Measurements from ENCODE around the gene C6orf15.

GRCh38 chr6:31149827-31150447 lies 37.6 kb upstream of the C6orf15 start:
- TF ChIP-seq ATF3 (CRISPR knock-in tag; conservative IDR thresholded peaks at IDR 0.05) (no peak), FOXP1 (CRISPR knock-in tag; IDR thresholded peaks at IDR 0.05; ENCODE audit: borderline replicate concordance) (no peak), ZBTB21 (CRISPR knock-in tag; IDR thresholded peaks at IDR 0.05; ENCODE audit: borderline replicate concordance) (no peak), CTCF (IDR thresholded peaks at IDR 0.05) (no peak), ZNF138 (CRISPR knock-in tag; conservative IDR thresholded peaks at IDR 0.05) (no peak), TCF7 (CRISPR knock-in tag; IDR thresholded peaks at IDR 0.05; ENCODE audit: low read depth) (no peak), E2F4 (CRISPR knock-in tag; IDR thresholded peaks at IDR 0.05; ENCODE audit: borderline replicate concordance, low read depth) (no peak), NR2C2 (CRISPR knock-in tag; IDR thresholded peaks at IDR 0.05) (no peak)
- TF ChIP-seq, protein P1, sequence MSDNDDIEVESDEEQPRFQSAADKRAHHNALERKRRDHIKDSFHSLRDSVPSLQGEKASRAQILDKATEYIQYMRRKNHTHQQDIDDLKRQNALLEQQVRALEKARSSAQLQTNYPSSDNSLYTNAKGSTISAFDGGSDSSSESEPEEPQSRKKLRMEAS (CRISPR knock-in tag; IDR thresholded peaks at IDR 0.05), result no peak
- TF ChIP-seq, protein P2, sequence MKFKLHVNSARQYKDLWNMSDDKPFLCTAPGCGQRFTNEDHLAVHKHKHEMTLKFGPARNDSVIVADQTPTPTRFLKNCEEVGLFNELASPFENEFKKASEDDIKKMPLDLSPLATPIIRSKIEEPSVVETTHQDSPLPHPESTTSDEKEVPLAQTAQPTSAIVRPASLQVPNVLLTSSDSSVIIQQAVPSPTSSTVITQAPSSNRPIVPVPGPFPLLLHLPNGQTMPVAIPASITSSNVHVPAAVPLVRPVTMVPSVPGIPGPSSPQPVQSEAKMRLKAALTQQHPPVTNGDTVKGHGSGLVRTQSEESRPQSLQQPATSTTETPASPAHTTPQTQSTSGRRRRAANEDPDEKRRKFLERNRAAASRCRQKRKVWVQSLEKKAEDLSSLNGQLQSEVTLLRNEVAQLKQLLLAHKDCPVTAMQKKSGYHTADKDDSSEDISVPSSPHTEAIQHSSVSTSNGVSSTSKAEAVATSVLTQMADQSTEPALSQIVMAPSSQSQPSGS (CRISPR knock-in tag; IDR thresholded peaks at IDR 0.05; ENCODE audit: borderline replicate concordance, low read depth), result no peak

Measured in WTC11 (cell line).